GM12878 (cell line): Measurements from ENCODE around the gene TCF4. TPM values are rescaled to one million over a fixed set of nuclear protein-coding genes. Genes with fewer than 3 reads are reported as not detected.
A peak's percentile ranks its signal among the peaks of the same experiment; 100 is the strongest.

Source experiments
- HDAC6 ChIP-seq: fragments of 200-600 bp; sonication (generic); IDR thresholded peaks from one replicate; pipeline ENCODE4 v1.8.0; 2017; ENCODE audit warnings: antibody characterized with exemption; ENCODE audit not compliant: unreplicated experiment
- IKZF2 ChIP-seq, 2 experiments: fragments of 450-650 bp; IDR thresholded peaks; 2 replicates each; pipeline ENCODE4 v1.6.1; 2017; ENCODE audit warnings: mild to moderate bottlenecking in 2 of 2, moderate library complexity in 2 of 2
- MTA2 ChIP-seq: fragments of 450-650 bp; IDR thresholded peaks from 2 replicates; pipeline ENCODE4 v1.6.1; 2016; ENCODE audit warnings: low read depth, mild to moderate bottlenecking, moderate library complexity
- MTA3 ChIP-seq: IDR thresholded peaks from 2 replicates; pipeline ENCODE4 v1.6.1; 2012; ENCODE audit warnings: low read length, inconsistent platforms, borderline replicate concordance
- RUNX3 ChIP-seq: IDR thresholded peaks from 2 replicates; pipeline ENCODE4 v1.6.1; 2012; ENCODE audit warnings: low read length, inconsistent platforms
- ZNF24 ChIP-seq: fragments of 450-650 bp; IDR thresholded peaks from 2 replicates; pipeline ENCODE4 v1.6.1; 2017; ENCODE audit warnings: antibody characterized with exemption, mild to moderate bottlenecking
- ZZZ3 ChIP-seq: IDR thresholded peaks from 2 replicates; pipeline ENCODE4 v1.6.1; 2011; ENCODE audit warnings: low read depth; ENCODE audit not compliant: control insufficient read depth, insufficient read length
- polyA plus RNA-seq, 11 experiments: library from polyadenylated mRNA; depleted of rRNA in 4 of 11; unstranded in 6 of 11; stranded (reverse) in 5 of 11; fragments of >200 nt; fragmentation: Nextera tagmentation in 4 of 11; fragmentation: Illumina TruSeq in 1 of 11; extraction: Ambion mirVana in 4 of 11; extraction: Trizol in 1 of 11; gene quantifications; 1 replicate in 1 of 11; 2 replicates in 10 of 11; pipeline versions ENCODE4 v1.2.1 to v1.2.3, GENCODE V29; 2011 to 2016; ENCODE audit warnings: inconsistent platforms in 2 of 11, missing spikeins in 2 of 11, low read depth in 1 of 11
- total RNA-seq, 4 experiments: library from RNA; depleted of rRNA in 3 of 4; stranded (reverse); fragments of >200 nt in 3 of 4; fragmentation: Illumina TruSeq in 1 of 4; extraction: Trizol in 1 of 4; gene quantifications; 2 replicates each; pipeline versions ENCODE4 v1.2.1 to v1.2.3, GENCODE V29; 2013 to 2021
- TF ChIP-seq, protein P1 (sequence below): fragments of 450-650 bp; IDR thresholded peaks from 2 replicates; pipeline ENCODE4 v1.6.1; 2017; ENCODE audit warnings: mild to moderate bottlenecking, moderate library complexity

Gene TCF4
- total and polyA plus RNA-seq, 10 of the 15 experiments (the other 5 are each of a cell fraction or from before 2014, with no cell fraction given): 15.2 to 94.0 (median 31.5) TPM

DNA sequence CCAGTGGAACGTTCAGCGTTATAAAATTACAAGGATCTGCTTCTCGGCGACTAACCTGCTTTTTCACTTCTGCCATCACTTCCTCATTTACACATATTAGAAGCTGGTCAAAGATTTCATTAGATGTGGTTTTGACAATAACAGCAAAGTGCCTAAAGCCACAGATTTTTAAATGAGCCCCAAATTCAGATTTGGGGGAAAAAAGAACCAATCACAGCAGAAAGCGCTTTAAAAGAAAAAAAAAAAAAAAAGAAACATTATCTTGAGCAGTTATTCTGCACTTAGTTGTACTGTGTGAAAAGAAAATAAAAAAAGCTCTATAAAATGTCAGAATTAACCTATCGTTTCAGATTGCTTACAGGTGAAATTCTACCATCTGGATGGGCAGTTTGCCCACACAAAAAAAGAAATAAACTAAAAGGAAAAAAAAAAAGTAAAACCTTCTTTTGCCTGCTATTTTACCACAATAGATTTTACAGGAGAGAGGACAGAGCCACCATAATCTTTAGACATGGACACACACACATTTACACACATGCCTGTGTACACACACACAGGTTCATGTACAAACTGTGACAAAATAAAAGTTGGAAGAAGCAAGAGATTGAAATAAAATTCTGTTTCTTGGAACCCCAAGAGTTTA is 167.2 kb downstream of the TCF4 start (continued):
- TF ChIP-seq HDAC6: no peak
- peak in 1 of 2 experiments; percentile 38; a peak in 1 of 4 replicates for TF ChIP-seq IKZF2 (IDR thresholded peaks at IDR 0.05)
- no peak for TF ChIP-seq MTA3
- no peak for TF ChIP-seq ZNF24
- peak; percentile 46; the same call in 1 of the 2 replicates for TF ChIP-seq MTA2
- TF ChIP-seq, protein P1, sequence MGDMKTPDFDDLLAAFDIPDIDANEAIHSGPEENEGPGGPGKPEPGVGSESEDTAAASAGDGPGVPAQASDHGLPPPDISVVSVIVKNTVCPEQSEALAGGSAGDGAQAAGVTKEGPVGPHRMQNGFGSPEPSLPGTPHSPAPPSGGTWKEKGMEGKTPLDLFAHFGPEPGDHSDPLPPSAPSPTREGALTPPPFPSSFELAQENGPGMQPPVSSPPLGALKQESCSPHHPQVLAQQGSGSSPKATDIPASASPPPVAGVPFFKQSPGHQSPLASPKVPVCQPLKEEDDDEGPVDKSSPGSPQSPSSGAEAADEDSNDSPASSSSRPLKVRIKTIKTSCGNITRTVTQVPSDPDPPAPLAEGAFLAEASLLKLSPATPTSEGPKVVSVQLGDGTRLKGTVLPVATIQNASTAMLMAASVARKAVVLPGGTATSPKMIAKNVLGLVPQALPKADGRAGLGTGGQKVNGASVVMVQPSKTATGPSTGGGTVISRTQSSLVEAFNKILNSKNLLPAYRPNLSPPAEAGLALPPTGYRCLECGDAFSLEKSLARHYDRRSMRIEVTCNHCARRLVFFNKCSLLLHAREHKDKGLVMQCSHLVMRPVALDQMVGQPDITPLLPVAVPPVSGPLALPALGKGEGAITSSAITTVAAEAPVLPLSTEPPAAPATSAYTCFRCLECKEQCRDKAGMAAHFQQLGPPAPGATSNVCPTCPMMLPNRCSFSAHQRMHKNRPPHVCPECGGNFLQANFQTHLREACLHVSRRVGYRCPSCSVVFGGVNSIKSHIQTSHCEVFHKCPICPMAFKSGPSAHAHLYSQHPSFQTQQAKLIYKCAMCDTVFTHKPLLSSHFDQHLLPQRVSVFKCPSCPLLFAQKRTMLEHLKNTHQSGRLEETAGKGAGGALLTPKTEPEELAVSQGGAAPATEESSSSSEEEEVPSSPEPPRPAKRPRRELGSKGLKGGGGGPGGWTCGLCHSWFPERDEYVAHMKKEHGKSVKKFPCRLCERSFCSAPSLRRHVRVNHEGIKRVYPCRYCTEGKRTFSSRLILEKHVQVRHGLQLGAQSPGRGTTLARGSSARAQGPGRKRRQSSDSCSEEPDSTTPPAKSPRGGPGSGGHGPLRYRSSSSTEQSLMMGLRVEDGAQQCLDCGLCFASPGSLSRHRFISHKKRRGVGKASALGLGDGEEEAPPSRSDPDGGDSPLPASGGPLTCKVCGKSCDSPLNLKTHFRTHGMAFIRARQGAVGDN: no peak
- TF ChIP-seq RUNX3: peak; percentile 44
- TF ChIP-seq ZZZ3: no peak
